Activated CD8-positive, alpha-beta T cell treated with anti-CD3 and anti-CD28 coated beads for 36 hours (primary cell): ENCODE data around the gene NOL4L. TPM values are rescaled to one million over a fixed set of nuclear protein-coding genes. Genes with fewer than 3 reads are reported as not detected.

Experiments used
- ATAC-seq: fragments of 200-7000 bp; cut with Tn5 transposase; one replicate; pipeline ENCODE4 v1.10.0; 2021; ENCODE audit warnings: mild to moderate bottlenecking, moderate library complexity
- CTCF ChIA-PET: fragments of 350-600 bp; sonication (Branson Sonifier 250); formaldehyde crosslinking; loops from one replicate; lab custom pipeline; 2021; ENCODE audit warnings: antibody characterized with exemption; lab: Charles Lee
- POLR2A ChIA-PET: fragments of 350-600 bp; sonication (Branson Sonifier 250); formaldehyde crosslinking; loops from one replicate; lab custom pipeline; 2021; ENCODE audit warnings: antibody characterized with exemption; lab: Charles Lee
- DNase-seq: peaks from one replicate; pipeline ENCODE4 v3.0.0-alpha.2; 2020
- H3K27ac Mint-ChIP-seq: one replicate; pipeline ENCODE4 v1.8.0; 2021; ENCODE audit warnings: mild to moderate bottlenecking, mixed read lengths
- H3K27me3 Mint-ChIP-seq: one replicate; pipeline ENCODE4 v1.8.0; 2021; ENCODE audit warnings: mixed read lengths
- H3K36me3 Mint-ChIP-seq: one replicate; pipeline ENCODE4 v1.8.0; 2021; ENCODE audit warnings: low read depth, mixed read lengths
- H3K4me1 Mint-ChIP-seq: one replicate; pipeline ENCODE4 v1.8.0; 2021; ENCODE audit warnings: low read depth, mixed read lengths
- H3K4me3 Mint-ChIP-seq: one replicate; pipeline ENCODE4 v1.8.0; 2021; ENCODE audit warnings: mild to moderate bottlenecking, moderate library complexity, mixed read lengths
- H3K9me3 Mint-ChIP-seq: one replicate; pipeline ENCODE4 v1.8.0; 2021; ENCODE audit warnings: mixed read lengths
- intact Hi-C: fragments of 100-400 bp; cut with micrococcal nuclease; formaldehyde crosslinking; loops from one replicate; pipeline ENCODE4 v1.10.0; 2022
- total RNA-seq, 2 experiments: library from RNA; stranded (reverse); gene quantifications; one replicate each; pipeline ENCODE4 v1.2.3, GENCODE V29; 2021
- TF ChIP-seq, protein P1 (sequence below): fragments of 200-600 bp; IDR thresholded peaks from one replicate; pipeline ENCODE4 v1.8.0; 2022; ENCODE audit warnings: antibody characterized with exemption, mild to moderate bottlenecking

The NOL4L gene
- total RNA-seq, 2 experiments from 2014 or later: 23.3 to 23.9 TPM

DNA sequence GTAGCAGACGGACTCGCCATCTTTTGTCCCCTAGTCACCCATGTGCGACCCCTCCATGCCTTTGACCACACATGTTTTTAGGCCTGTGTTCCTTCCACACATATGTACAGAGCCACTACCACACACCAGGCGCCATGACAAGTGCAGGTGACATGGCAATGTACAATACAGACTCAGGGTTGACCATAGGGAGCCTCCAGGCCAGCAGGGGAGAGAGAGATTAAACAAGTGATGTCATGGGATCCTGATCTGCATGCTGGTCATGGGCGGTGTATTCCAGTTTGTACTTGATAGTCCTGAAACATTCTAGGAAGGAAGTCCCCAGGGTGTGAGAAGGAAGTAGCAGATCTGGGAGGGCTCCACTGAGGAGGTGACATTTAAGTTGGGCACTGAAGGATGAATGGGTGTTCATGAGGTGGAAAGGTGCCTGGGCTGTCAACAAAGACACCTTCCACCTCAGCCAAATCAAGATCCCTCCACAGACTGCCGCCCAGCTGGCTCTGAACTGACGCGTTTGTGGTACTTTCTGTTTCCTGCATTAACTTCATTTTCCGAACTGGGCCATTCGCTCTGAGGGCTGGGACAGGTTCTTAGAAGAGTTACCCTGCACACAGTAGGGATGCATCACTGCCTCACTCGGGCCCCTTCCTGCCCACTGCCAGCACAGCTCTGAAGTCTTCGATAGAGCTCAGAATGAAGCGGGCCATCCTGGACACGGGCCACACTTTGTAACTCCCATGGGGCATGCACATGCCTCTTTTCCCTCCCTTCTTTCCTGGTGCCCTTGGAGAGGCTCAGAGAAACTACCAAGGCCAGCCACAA lies 94.0 kb downstream of the NOL4L start:
- intact Hi-C loops: no loop called here
- no peak overlapping the region for H3K4me3 Mint-ChIP-seq
- H3K27ac Mint-ChIP-seq: peak overlapping the region; percentile 16
- DNase-seq (no peak), ATAC-seq (no peak)
- H3K9me3 Mint-ChIP-seq: peaks cover 7% of the 10 kb centered on the region
- CTCF ChIA-PET: no interaction called here
- POLR2A ChIA-PET: no interaction called here
- no peaks in the 10 kb centered on the region for H3K27me3 Mint-ChIP-seq
- peaks cover 23% of the 10 kb centered on the region for H3K4me1 Mint-ChIP-seq
- peaks cover 12% of the 10 kb centered on the region for H3K36me3 Mint-ChIP-seq
- TF ChIP-seq, protein P1, sequence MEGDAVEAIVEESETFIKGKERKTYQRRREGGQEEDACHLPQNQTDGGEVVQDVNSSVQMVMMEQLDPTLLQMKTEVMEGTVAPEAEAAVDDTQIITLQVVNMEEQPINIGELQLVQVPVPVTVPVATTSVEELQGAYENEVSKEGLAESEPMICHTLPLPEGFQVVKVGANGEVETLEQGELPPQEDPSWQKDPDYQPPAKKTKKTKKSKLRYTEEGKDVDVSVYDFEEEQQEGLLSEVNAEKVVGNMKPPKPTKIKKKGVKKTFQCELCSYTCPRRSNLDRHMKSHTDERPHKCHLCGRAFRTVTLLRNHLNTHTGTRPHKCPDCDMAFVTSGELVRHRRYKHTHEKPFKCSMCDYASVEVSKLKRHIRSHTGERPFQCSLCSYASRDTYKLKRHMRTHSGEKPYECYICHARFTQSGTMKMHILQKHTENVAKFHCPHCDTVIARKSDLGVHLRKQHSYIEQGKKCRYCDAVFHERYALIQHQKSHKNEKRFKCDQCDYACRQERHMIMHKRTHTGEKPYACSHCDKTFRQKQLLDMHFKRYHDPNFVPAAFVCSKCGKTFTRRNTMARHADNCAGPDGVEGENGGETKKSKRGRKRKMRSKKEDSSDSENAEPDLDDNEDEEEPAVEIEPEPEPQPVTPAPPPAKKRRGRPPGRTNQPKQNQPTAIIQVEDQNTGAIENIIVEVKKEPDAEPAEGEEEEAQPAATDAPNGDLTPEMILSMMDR: no peak

GRCh38 chr20:32488066-32488838 lies 96.9 kb downstream of the NOL4L start:
- DNase-seq: no peak
- Mint-ChIP-seq H3K9me3 (peaks cover 7% of the 10 kb centered on the region), H3K36me3 (peaks cover 8% of the 10 kb centered on the region), H3K4me3 (no peak overlapping the region), H3K27me3 (no peaks in the 10 kb centered on the region), H3K4me1 (peaks cover 34% of the 10 kb centered on the region), H3K27ac (no peak overlapping the region)
- ChIA-PET POLR2A (no interaction called here), CTCF (no interaction called here)
- no peak for ATAC-seq
- TF ChIP-seq, protein P1: no peak
- intact Hi-C loops: no loop called here

DNA sequence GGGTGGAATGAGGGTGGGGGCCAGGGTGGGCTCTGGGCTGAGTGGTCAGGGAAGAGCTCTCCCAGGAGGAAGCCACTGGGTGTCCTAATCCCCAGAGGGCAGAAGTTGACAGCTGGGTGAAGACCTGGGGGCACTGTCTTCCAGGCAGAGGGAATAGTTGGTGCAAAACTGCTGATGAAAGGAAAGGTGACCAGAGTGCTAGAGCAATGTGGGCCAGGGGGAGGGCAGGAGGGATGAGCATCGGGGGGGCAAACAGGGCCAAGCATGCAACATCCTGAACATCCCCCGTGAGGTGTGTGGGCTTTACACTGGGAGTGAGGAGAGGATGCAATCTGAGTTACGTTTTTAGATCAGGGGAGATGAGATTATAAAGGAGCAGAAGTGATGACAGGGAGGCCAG lies 97.8 kb downstream of the NOL4L start:
- intact Hi-C loops: no loop called here
- H3K9me3 Mint-ChIP-seq: peaks cover 7% of the 10 kb centered on the region
- H3K27me3 Mint-ChIP-seq: no peaks in the 10 kb centered on the region
- POLR2A ChIA-PET: no interaction called here
- no peak overlapping the region for H3K4me3 Mint-ChIP-seq
- TF ChIP-seq, protein P1: no peak
- ATAC-seq: no peak
- H3K4me1 Mint-ChIP-seq: peaks cover 35% of the 10 kb centered on the region
- peak overlapping the region; percentile 1 for H3K27ac Mint-ChIP-seq
- peaks cover 8% of the 10 kb centered on the region for H3K36me3 Mint-ChIP-seq
- CTCF ChIA-PET: interaction anchor here (4.2 kb wide), 1 partner anchor 9 kb away, joined by 23 read pairs; no protein-coding TSS in a partner anchor
- DNase-seq: no peak

DNA sequence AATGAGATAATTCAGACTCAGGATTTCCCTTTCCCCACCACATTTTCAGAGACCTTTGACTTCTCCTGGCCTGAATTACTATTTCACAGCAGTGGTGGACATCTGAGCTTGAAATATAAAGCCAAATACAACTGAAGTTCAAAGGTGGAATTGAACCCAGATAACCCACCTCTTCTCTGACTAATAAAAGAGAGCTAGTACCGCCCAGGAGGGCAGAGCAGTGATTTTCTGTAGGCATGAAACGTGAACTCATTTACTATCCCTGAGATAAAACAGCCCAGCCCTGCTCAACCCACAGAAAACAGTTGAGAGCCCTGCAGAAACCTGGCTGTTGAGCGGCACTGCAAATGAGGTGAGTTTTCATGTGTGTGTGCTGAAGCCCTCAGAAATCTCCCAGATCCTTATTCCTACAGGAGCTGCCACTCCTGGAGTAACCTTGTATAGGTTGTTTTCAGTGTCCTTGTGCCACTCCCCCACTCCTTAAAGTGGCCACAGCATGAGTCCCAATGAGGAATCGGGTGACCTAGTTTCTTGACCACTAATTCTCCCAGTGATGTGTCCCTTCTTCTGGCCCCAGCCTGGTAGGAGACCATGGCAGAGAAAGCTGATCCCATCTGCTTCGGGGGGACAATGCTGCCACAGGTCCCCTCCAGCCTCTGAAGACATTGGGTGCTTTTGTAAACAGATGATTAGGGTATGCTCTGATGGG lies 99.2 kb downstream of the NOL4L start:
- H3K4me1 Mint-ChIP-seq: peaks cover 35% of the 10 kb centered on the region
- ChIA-PET POLR2A (interaction anchor here (1.2 to 3.1 kb wide), 4 partner anchors 8 to 46 kb away, joined by 3 to 15 read pairs (median 4); no protein-coding TSS in a partner anchor), CTCF (interaction anchor here (0.8 to 4.2 kb wide), 12 partner anchors 11 to 303 kb away, joined by 3 to 23 read pairs (median 3); no protein-coding TSS in a partner anchor)
- intact Hi-C loops: no loop called here
- H3K36me3 Mint-ChIP-seq: peaks cover 8% of the 10 kb centered on the region
- H3K9me3 Mint-ChIP-seq: peaks cover 7% of the 10 kb centered on the region
- DNase-seq: peak; percentile 32
- no peak overlapping the region for H3K4me3 Mint-ChIP-seq
- ATAC-seq: no peak
- TF ChIP-seq, protein P1: no peak
- H3K27me3 Mint-ChIP-seq: no peaks in the 10 kb centered on the region
- peak overlapping the region; percentile 91 for H3K27ac Mint-ChIP-seq
